K562 (cell line): ENCODE results near the gene SFMBT2. TPM values are rescaled to one million over a fixed set of nuclear protein-coding genes. Genes with fewer than 3 reads are reported as not detected.

Experiments
- ATAC-seq: fragments of 200-7000 bp; cut with Tn5 transposase; 3 replicates; pipeline ENCODE4 v1.9.1; 2020; ENCODE audit warnings: moderate library complexity
- BruUV-seq: library from RNA; stranded (reverse); fragments of 400-500 nt; replicated peaks from 2 replicates; lab custom pipeline; 2021; lab: Mats Ljungman, UMichigan
- CTCF ChIA-PET: fragments of 300-600 bp; formaldehyde crosslinking; extraction: SDS; loops from one replicate; lab custom pipeline; 2021; ENCODE audit warnings: low intra/inter-chr PET ratio; lab: Yijun Ruan, JAX
- POLR2A ChIA-PET: fragments of 300-600, 350-650 bp; sonication (Branson Sonifier 250); formaldehyde crosslinking; extraction: SDS; loops from one replicate; lab custom pipeline; 2021; ENCODE audit warnings: antibody characterized with exemption, inconsistent platforms; lab: Yijun Ruan, JAX
- DNase-seq, 4 experiments: peaks; one replicate each; pipeline versions ENCODE4 v3.0.0 to v3.0.0-alpha.2; 2011 to 2018; ENCODE audit warnings: low spot score in 3 of 4, mixed read lengths in 3 of 4; ENCODE audit errors: extremely low read depth in 1 of 4
- FAIRE-seq: peaks from 2 replicates; lab custom pipeline; 2011; peaks lifted over from hg19 to GRCh38; lab: Jason Lieb, UNC
- H2AFZ ChIP-seq: 2 replicates; pipeline ENCODE4 v1.6.0; 2011; ENCODE audit warnings: low read depth, low read length, control low read depth, inconsistent platforms
- H3K27ac ChIP-seq: fragments of 200-600 bp; 3 replicates; pipeline ENCODE4 v1.8.0; 2011; ENCODE audit warnings: low read depth, mild to moderate bottlenecking, control low read depth, inconsistent platforms, low read length, moderate library complexity, mixed read lengths; ENCODE audit errors: extremely low read depth
- H3K27me3 ChIP-seq, 2 experiments: fragments of 300-600 bp in 1 of 2; 2 replicates in 1 of 2; 3 replicates in 1 of 2; pipeline versions ENCODE4 v1.6.0 to v1.8.0; 2011; ENCODE audit warnings: inconsistent platforms in 2 of 2, low read length in 2 of 2, mild to moderate bottlenecking in 1 of 2, mixed read lengths in 1 of 2, moderate library complexity in 1 of 2; ENCODE audit not compliant: control insufficient read depth in 2 of 2, insufficient read depth in 2 of 2
- H3K36me3 ChIP-seq: fragments of 300-600 bp; 3 replicates; pipeline ENCODE4 v1.8.0; 2011; ENCODE audit warnings: mild to moderate bottlenecking, low read length, inconsistent platforms; ENCODE audit not compliant: control insufficient read depth, insufficient read depth
- H3K4me1 ChIP-seq, 2 experiments: fragments of 200-600 bp in 1 of 2; replicated peaks in 1 of 2; 2 replicates in 1 of 2; 3 replicates in 1 of 2; pipeline versions ENCODE4 v1.5.1 to v1.8.0; 2011; ENCODE audit warnings: inconsistent platforms in 2 of 2, low read length in 2 of 2, mild to moderate bottlenecking in 1 of 2, mixed read lengths in 1 of 2, moderate library complexity in 1 of 2; ENCODE audit not compliant: control insufficient read depth in 2 of 2, insufficient read depth in 2 of 2
- H3K4me2 ChIP-seq: 2 replicates; pipeline ENCODE4 v1.6.1; 2011; ENCODE audit warnings: low read length, control low read depth, inconsistent platforms, mixed read lengths; ENCODE audit not compliant: insufficient read depth
- H3K4me3 ChIP-seq: fragments of 200-600 bp; sonication (generic), shearing (Covaris generic); 2 replicates; pipeline ENCODE4 v1.5.1; 2016; ENCODE audit warnings: control low read depth, inconsistent platforms
- H3K79me2 ChIP-seq: fragments of 200-600 bp; 3 replicates; pipeline ENCODE4 v1.8.0; 2011; ENCODE audit warnings: low read length, inconsistent platforms; ENCODE audit not compliant: control insufficient read depth, insufficient read depth
- H3K9ac ChIP-seq, 2 experiments: 2 replicates each; pipeline versions ENCODE4 v1.6.0 to v1.6.1; 2011; ENCODE audit warnings: low read depth in 2 of 2, low read length in 2 of 2, control low read depth in 1 of 2, inconsistent platforms in 1 of 2, mild to moderate bottlenecking in 1 of 2, mixed read lengths in 1 of 2; ENCODE audit not compliant: insufficient read depth in 1 of 2
- H3K9me1 ChIP-seq: one replicate; pipeline ENCODE4 v1.6.0; 2011; ENCODE audit warnings: inconsistent platforms, mild to moderate bottlenecking, low read length, moderate library complexity; ENCODE audit not compliant: control insufficient read depth, insufficient read depth
- H3K9me3 ChIP-seq: replicated peaks from 2 replicates; pipeline ENCODE4 v1.5.1; 2011; ENCODE audit warnings: low read depth, low read length, inconsistent platforms; ENCODE audit not compliant: control insufficient read depth, insufficient read depth
- H4K20me1 ChIP-seq: replicated peaks from 2 replicates; pipeline ENCODE4 v1.6.1; 2011; ENCODE audit warnings: low read length, inconsistent platforms, mixed read lengths; ENCODE audit not compliant: control insufficient read depth, insufficient read depth
- MAZ ChIP-seq, 2 experiments: fragments of 450-650 bp in 1 of 2; sonication (generic) in 1 of 2; formaldehyde crosslinking; IDR thresholded peaks in 1 of 2; conservative IDR thresholded peaks in 1 of 2; 2 replicates each; pipeline versions ENCODE4 v1.4.0 to v1.5.0; 2020; ENCODE audit warnings: mild to moderate bottlenecking in 1 of 2, missing genetic modification reagents in 1 of 2
- MYBL2 ChIP-seq, 2 experiments: fragments of 450-650 bp in 1 of 2; sonication (generic) in 1 of 2; formaldehyde crosslinking in 1 of 2; IDR thresholded peaks; 2 replicates each; pipeline versions ENCODE4 v1.6.1 to v1.8.1; 2017 to 2022; ENCODE audit warnings: borderline replicate concordance in 1 of 2, inconsistent platforms in 1 of 2, low read depth in 1 of 2, mild to moderate bottlenecking in 1 of 2, missing genetic modification reagents in 1 of 2, moderate library complexity in 1 of 2
- NFATC3 ChIP-seq: fragments of 450-650 bp; IDR thresholded peaks from 2 replicates; pipeline ENCODE4 v1.6.1; 2017; ENCODE audit warnings: mild to moderate bottlenecking
- SNRNP70 ChIP-seq: fragments of 200-400 bp; formaldehyde crosslinking; optimal IDR thresholded peaks from 2 replicates; pipeline ENCODE3; 2017; ENCODE audit warnings: low read depth, low read length
- SRSF9 ChIP-seq: fragments of 200-400 bp; formaldehyde crosslinking; IDR thresholded peaks from 2 replicates; pipeline ENCODE4 v1.6.1; 2017; ENCODE audit warnings: low read depth, low read length, borderline replicate concordance
- TEAD2 ChIP-seq: fragments of 450-650 bp; IDR thresholded peaks from 2 replicates; pipeline ENCODE4 v1.6.1; 2016; ENCODE audit warnings: missing genetic modification characterization, control low read depth, missing compliant biosample characterization
- ZFPM2 ChIP-seq: fragments of 250-450 bp; sonication (Bioruptor Pico); IDR thresholded peaks from 2 replicates; pipeline ENCODE4 v1.5.1; 2022; ENCODE audit warnings: mild to moderate bottlenecking
- ZNF174 ChIP-seq: fragments of 250-450 bp; sonication (Bioruptor Pico); IDR thresholded peaks from 2 replicates; pipeline ENCODE4 v1.4.0; 2020; ENCODE audit warnings: mild to moderate bottlenecking
- ZNF184 ChIP-seq: sonication (generic); formaldehyde crosslinking; IDR thresholded peaks from 2 replicates; pipeline ENCODE4 v1.5.0; 2020; ENCODE audit warnings: missing genetic modification reagents
- ZNF79 ChIP-seq: fragments of 250-450 bp; sonication (Bioruptor Pico); IDR thresholded peaks from 2 replicates; pipeline ENCODE4 v1.4.0; 2020; ENCODE audit warnings: low read depth, mild to moderate bottlenecking, moderate library complexity
- WGBS: fragments of 100-300 bp; shearing (Covaris generic); methylation state at CpG from one replicate; pipeline ENCODE4 v1.1.6; 2016; ENCODE audit warnings: low coverage, mixed read lengths; ENCODE audit not compliant: insufficient coverage; ENCODE audit errors: missing lambda C conversion rate; 5-methylcytosine and 5-hydroxymethylcytosine counted together
- in situ Hi-C: fragments of 300-500 bp; cut with MboI; formaldehyde crosslinking; loops from 4 replicates; pipeline ENCODE4 v1.15.0; 2018; ENCODE audit warnings: inconsistent platforms, mixed read lengths
- intact Hi-C: fragments of 100-400 bp; cut with micrococcal nuclease; formaldehyde crosslinking; loops from 2 replicates; pipeline ENCODE4 v1.14.2; 2022
- polyA plus RNA-seq, 8 experiments: library from polyadenylated mRNA; depleted of rRNA in 4 of 8; stranded (reverse) in 5 of 8; unstranded in 3 of 8; fragments of >200 nt; fragmentation: Nextera tagmentation in 2 of 8; fragmentation: Illumina TruSeq in 1 of 8; extraction: Ambion mirVana in 2 of 8; extraction: Trizol in 1 of 8; gene quantifications; 2 replicates each; pipeline versions ENCODE4 v1.2.1 to v1.2.3, GENCODE V29; 2011 to 2014; ENCODE audit warnings: inconsistent platforms in 1 of 8, missing spikeins in 1 of 8
- total RNA-seq, 7 experiments: library from RNA; depleted of rRNA in 6 of 7; stranded (reverse); fragments of >200 nt in 6 of 7; fragmentation: Illumina TruSeq in 2 of 7; extraction: Trizol in 2 of 7; gene quantifications; 2 replicates each; pipeline versions ENCODE4 v1.2.1 to v1.2.3, GENCODE V29; 2011 to 2021; ENCODE audit warnings: low replicate concordance in 1 of 7
- TF ChIP-seq, protein P1 (sequence below): sonication (generic); formaldehyde crosslinking; IDR thresholded peaks from 2 replicates; pipeline ENCODE4 v1.8.1; 2023; ENCODE audit warnings: mild to moderate bottlenecking, missing genetic modification reagents
- TF ChIP-seq, protein P2 (sequence below): sonication (generic); formaldehyde crosslinking; IDR thresholded peaks from 2 replicates; pipeline ENCODE4 v1.8.0; 2022; ENCODE audit warnings: mild to moderate bottlenecking, missing genetic modification reagents

Gene SFMBT2
- total and polyA plus RNA-seq, 9 of the 15 experiments (the other 6 are each of a cell fraction or from before 2014, with no cell fraction given): 1.2 to 13.6 (median 7.6) TPM

DNA sequence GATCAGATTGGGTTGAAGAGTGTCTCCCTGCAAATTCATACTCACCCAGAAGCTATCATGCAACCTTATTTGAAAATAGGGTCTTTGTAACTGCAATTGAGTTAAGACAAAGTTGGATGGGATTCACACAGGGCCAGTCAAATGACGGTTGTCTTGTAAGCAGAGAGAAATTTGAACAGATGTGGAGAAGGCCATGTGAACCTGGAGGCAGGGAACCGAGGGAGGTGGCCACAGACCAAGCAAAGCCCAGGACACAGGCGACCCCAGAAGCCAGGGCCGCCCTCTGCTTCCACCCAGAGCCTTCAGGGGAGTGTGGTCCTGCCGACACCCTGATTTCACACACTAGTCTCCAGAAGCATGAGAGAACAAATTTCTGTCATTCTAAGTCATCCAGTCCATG, 140.8 kb downstream of the SFMBT2 start:
- Histone ChIP-seq H3K9ac (no peak overlapping the region), H3K27me3 (no peaks in the 10 kb centered on the region), H3K36me3 (peaks cover 3% of the 10 kb centered on the region; the same call in 2 of the 3 replicates), H3K9me1 (no peaks in the 10 kb centered on the region), H3K9me3 (no peaks in the 10 kb centered on the region), H3K4me2 (no peak overlapping the region), H3K79me2 (no peaks in the 10 kb centered on the region), H4K20me1 (no peaks in the 10 kb centered on the region), H3K4me3 (no peak overlapping the region), H3K27ac (no peak overlapping the region), H2AFZ (no peak overlapping the region), H3K4me1 (peaks cover 0 to 3% of the 10 kb centered on the region in 2 experiments; a peak in 2 of 5 replicates)
- TF ChIP-seq SNRNP70 (no peak), ZFPM2 (CRISPR knock-in tag) (no peak), ZNF184 (CRISPR knock-in tag) (no peak), ZNF79 (no peak), MAZ (CRISPR knock-in tag; conservative IDR thresholded peaks at IDR 0.05 in 1 of 2, IDR thresholded peaks at IDR 0.05 in 1 of 2) (no peak), NFATC3 (no peak), ZNF174 (no peak), MYBL2 (IDR thresholded peaks at IDR 0.05; ENCODE audit: low read depth) (no peak), MYBL2 (CRISPR knock-in tag; IDR thresholded peaks at IDR 0.05; ENCODE audit: borderline replicate concordance) (no peak), SRSF9 (no peak), TEAD2 (tag) (no peak)
- TF ChIP-seq, protein P1, sequence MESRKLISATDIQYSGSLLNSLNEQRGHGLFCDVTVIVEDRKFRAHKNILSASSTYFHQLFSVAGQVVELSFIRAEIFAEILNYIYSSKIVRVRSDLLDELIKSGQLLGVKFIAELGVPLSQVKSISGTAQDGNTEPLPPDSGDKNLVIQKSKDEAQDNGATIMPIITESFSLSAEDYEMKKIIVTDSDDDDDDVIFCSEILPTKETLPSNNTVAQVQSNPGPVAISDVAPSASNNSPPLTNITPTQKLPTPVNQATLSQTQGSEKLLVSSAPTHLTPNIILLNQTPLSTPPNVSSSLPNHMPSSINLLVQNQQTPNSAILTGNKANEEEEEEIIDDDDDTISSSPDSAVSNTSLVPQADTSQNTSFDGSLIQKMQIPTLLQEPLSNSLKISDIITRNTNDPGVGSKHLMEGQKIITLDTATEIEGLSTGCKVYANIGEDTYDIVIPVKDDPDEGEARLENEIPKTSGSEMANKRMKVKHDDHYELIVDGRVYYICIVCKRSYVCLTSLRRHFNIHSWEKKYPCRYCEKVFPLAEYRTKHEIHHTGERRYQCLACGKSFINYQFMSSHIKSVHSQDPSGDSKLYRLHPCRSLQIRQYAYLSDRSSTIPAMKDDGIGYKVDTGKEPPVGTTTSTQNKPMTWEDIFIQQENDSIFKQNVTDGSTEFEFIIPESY (CRISPR knock-in tag): no peak
- TF ChIP-seq, protein P2, sequence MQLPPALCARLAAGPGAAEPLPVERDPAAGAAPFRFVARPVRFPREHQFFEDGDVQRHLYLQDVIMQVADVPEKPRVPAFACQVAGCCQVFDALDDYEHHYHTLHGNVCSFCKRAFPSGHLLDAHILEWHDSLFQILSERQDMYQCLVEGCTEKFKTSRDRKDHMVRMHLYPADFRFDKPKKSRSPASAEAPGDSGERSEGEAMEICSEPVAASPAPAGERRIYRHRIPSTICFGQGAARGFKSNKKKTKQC (CRISPR knock-in tag): no peak
- BruUV-seq: no TSS peak
- WGBS: 51% methylated on average over 5 of the region's 5 CpGs
- intact Hi-C loops: no loop called here
- ChIA-PET POLR2A (no interaction called here), CTCF (no interaction called here)
- ATAC-seq (no peak), DNase-seq (no peak), FAIRE-seq (no peak)
- in situ Hi-C loops: loop anchor here (10.0 kb wide), 1 partner anchor 135 kb away; no protein-coding TSS in a partner anchor
